ENCODE results near the gene ABCA7. TPM values are rescaled to one million over a fixed set of nuclear protein-coding genes. Genes with fewer than 3 reads are reported as not detected.

The ABCA7 gene
- total RNA-seq, 4 donors from 2014 or later: 12.6 to 24.4 (median 18.7) TPM

DNA sequence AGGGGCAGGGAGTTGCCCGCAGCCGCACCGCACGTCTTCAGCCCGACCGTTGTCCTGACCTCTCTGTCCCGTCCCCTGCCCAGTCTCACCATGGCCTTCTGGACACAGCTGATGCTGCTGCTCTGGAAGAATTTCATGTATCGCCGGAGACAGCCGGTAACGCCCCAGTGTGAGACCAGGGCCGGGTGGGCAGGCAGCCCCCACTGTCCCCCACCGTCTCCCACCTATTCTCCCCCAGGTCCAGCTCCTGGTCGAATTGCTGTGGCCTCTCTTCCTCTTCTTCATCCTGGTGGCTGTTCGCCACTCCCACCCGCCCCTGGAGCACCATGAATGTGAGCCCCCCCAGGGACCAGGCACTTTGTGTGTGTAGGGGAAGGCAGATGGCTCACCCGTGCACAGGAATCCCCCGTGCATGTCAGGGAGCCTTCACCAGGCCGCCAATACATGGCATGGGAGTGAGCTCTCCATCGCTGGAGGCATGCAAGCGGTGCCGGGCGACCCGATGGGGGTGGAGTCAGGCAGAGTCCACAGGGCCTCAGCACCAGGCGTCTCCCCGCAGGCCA is 1.4 kb downstream of the ABCA7 start:
- H3K27me3 ChIP-seq: peaks cover 0 to 14% (median 0%) of the 10 kb centered on the region in 4 donors
- 15 to 35% methylated on average over 8 to 9 of the region's 26 CpGs for WGBS, 2 donors
- TF ChIP-seq, protein P1, sequence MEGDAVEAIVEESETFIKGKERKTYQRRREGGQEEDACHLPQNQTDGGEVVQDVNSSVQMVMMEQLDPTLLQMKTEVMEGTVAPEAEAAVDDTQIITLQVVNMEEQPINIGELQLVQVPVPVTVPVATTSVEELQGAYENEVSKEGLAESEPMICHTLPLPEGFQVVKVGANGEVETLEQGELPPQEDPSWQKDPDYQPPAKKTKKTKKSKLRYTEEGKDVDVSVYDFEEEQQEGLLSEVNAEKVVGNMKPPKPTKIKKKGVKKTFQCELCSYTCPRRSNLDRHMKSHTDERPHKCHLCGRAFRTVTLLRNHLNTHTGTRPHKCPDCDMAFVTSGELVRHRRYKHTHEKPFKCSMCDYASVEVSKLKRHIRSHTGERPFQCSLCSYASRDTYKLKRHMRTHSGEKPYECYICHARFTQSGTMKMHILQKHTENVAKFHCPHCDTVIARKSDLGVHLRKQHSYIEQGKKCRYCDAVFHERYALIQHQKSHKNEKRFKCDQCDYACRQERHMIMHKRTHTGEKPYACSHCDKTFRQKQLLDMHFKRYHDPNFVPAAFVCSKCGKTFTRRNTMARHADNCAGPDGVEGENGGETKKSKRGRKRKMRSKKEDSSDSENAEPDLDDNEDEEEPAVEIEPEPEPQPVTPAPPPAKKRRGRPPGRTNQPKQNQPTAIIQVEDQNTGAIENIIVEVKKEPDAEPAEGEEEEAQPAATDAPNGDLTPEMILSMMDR (IDR thresholded peaks at IDR 0.05): no peak
- no peak for TF ChIP-seq POLR2A (IDR thresholded peaks at IDR 0.05)
- no peaks in the 10 kb centered on the region for H3K9me3 ChIP-seq
- intact Hi-C loops (cut with DNase I): no loop called here
- peak overlapping the region; percentile 63 to 83 (median 82) for H3K27ac ChIP-seq
- H3K4me1 ChIP-seq: peaks cover 33 to 64% (median 39%) of the 10 kb centered on the region in 3 donors
- DNase-seq: no peak
- peak overlapping the region; percentile 37 to 74 (median 59) for H3K4me3 ChIP-seq
- H3K36me3 ChIP-seq: peaks cover 8 to 23% (median 9%) of the 10 kb centered on the region in 3 donors

DNA sequence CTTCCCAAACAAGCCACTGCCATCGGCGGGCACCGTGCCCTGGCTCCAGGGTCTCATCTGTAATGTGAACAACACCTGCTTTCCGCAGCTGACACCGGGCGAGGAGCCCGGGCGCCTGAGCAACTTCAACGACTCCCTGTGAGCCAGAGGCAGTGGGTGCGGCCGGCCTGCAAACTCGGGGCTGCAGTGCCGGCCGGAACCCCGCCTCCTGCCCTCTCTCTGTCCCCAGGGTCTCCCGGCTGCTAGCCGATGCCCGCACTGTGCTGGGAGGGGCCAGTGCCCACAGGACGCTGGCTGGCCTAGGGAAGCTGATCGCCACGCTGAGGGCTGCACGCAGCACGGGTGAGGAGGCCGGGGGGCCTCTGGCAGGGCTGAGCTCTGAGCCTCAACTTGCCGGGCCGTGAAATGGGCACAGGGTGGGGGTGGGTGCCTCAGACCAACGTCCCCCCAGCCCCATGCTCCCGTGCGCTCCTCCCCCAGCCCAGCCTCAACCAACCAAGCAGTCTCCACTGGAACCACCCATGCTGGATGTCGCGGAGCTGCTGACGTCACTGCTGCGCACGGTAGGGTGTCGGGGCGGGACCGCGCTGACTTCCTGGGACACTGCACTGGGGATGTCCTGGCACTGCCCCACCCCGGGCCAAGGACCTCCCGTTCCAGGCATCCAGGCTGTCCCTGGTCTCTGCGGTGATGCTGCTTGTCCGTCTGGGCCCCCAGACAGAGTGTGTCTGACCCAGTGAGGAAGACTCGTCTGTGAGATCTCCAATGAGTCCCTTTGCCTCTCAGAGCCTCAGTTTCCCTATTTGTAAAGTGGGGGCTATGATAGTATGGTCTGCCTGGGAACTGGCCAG is 2.2 kb downstream of the ABCA7 start:
- Histone ChIP-seq H3K4me1 (peaks cover 39 to 72% (median 46%) of the 10 kb centered on the region in 3 donors), H3K9me3 (no peaks in the 10 kb centered on the region), H3K27me3 (peaks cover 0 to 14% (median 0%) of the 10 kb centered on the region in 4 donors), H3K36me3 (peaks cover 4 to 15% (median 6%) of the 10 kb centered on the region in 3 donors), H3K27ac (peak overlapping the region; percentile 63 to 83 (median 82)), H3K4me3 (peak overlapping the region; percentile 7 to 74 (median 59))
- TF ChIP-seq POLR2A (IDR thresholded peaks at IDR 0.05): no peak
- TF ChIP-seq, protein P1 (IDR thresholded peaks at IDR 0.05): no peak
- intact Hi-C loops (cut with DNase I): no loop called here
- 24% methylated on average over 20 of the region's 43 CpGs; no CpG with 5 or more reads in 1 of the 2 donors for WGBS, 2 donors
- no peak for DNase-seq

DNA sequence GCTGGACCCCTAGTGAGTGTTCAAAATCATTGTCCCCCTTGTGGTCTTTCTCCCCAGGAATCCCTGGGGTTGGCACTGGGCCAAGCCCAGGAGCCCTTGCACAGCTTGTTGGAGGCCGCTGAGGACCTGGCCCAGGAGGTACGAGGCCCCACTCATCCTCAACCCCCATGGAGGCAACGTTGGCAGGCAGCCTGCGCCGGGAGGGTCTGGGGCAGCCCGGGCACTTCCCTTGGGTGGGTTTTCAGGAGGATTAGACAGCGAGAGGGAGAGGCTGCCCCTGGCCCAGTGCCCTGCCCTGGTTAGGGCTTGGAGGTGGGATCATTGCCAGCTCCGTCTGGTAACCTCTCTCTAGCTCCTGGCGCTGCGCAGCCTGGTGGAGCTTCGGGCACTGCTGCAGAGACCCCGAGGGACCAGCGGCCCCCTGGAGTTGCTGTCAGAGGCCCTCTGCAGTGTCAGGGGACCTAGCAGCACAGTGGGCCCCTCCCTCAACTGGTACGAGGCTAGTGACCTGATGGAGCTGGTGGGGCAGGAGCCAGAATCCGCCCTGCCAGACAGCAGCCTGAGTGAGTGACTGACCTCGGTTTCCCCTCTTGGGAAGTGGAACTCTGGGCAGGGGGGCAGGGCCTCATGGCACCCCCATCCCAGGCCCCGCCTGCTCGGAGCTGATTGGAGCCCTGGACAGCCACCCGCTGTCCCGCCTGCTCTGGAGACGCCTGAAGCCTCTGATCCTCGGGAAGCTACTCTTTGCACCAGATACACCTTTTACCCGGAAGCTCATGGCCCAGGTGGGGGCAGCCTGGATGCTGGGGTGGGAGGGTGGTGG is 3.0 kb downstream of the ABCA7 start:
- Histone ChIP-seq H3K4me1 (peaks cover 40 to 72% (median 51%) of the 10 kb centered on the region in 3 donors), H3K27me3 (peaks cover 0 to 14% (median 0%) of the 10 kb centered on the region in 4 donors), H3K36me3 (peaks cover 0 to 7% (median 0%) of the 10 kb centered on the region in 3 donors), H3K4me3 (peak overlapping the region in 1 of 4 donors; percentile 74), H3K27ac (peak overlapping the region; percentile 63 to 83 (median 82)), H3K9me3 (no peaks in the 10 kb centered on the region)
- DNase-seq: no peak
- TF ChIP-seq, protein P1 (IDR thresholded peaks at IDR 0.05): no peak
- TF ChIP-seq POLR2A (IDR thresholded peaks at IDR 0.05): peak in 1 of 4 donors; percentile 18
- intact Hi-C loops (cut with DNase I): no loop called here
- WGBS, 2 donors: 20% methylated on average over 1 of the region's 23 CpGs; no CpG with 5 or more reads in 1 of the 2 donors

DNA sequence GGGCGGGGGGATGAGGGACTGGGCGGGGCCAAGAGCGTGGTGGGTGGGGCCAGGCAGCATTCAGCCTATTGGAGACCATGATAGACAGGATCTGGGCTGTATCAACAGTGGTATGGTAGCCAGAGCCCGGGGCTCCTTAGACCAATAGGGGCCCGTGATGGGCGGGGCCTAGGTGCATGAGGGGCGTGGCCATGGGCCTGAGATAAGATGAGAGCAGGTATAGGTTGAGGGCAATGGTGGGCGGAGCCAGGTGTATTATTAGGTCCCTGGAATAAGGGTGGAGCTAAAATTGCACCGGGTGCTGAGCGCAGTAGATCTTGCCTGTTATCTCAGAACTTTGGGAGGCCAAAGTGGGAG is 5.3 kb downstream of the ABCA7 start:
- intact Hi-C loops (cut with DNase I): no loop called here
- no peak for DNase-seq
- no peak overlapping the region for H3K27ac ChIP-seq
- peaks cover 39 to 49% (median 43%) of the 10 kb centered on the region in 3 donors for H3K4me1 ChIP-seq
- peaks cover 0 to 14% (median 0%) of the 10 kb centered on the region in 4 donors for H3K27me3 ChIP-seq
- TF ChIP-seq, protein P1 (IDR thresholded peaks at IDR 0.05): no peak
- no peak for TF ChIP-seq POLR2A (IDR thresholded peaks at IDR 0.05)
- no peaks in the 10 kb centered on the region for H3K36me3 ChIP-seq
- WGBS, 2 donors: 70 to 80% methylated on average over 7 to 10 of the region's 10 CpGs
- no peak overlapping the region for H3K4me3 ChIP-seq
- no peaks in the 10 kb centered on the region for H3K9me3 ChIP-seq
